PFSK-1 (cell line): ENCODE data around the gene CCDC32.

ENCODE experiments used
- FOXP2 ChIP-seq: optimal IDR thresholded peaks from 2 replicates; pipeline ENCODE3; 2011; ENCODE audit warnings: borderline replicate concordance, control low read depth, inconsistent platforms; ENCODE audit not compliant: insufficient read depth; ENCODE audit errors: extremely low read length, extremely low read depth
- POLR2AphosphoS5 ChIP-seq: IDR thresholded peaks from 2 replicates; pipeline ENCODE4 v1.6.1; 2012; ENCODE audit warnings: low read depth, mild to moderate bottlenecking, control low read depth, low read length, moderate library complexity
- REST ChIP-seq, 2 experiments: IDR thresholded peaks; 2 replicates each; pipeline versions ENCODE4 v1.6.1 to v1.8.0; 2011 to 2012; ENCODE audit warnings: low read depth in 2 of 2, low read length in 2 of 2, control low read depth in 1 of 2, inconsistent platforms in 1 of 2, mild to moderate bottlenecking in 1 of 2, moderate library complexity in 1 of 2; ENCODE audit not compliant: insufficient read depth in 1 of 2
- SIN3A ChIP-seq: IDR thresholded peaks from 2 replicates; pipeline ENCODE4 v1.6.1; 2012; ENCODE audit warnings: mild to moderate bottlenecking, low read length, moderate library complexity, borderline replicate concordance; ENCODE audit not compliant: insufficient read depth
- TAF1 ChIP-seq: IDR thresholded peaks from 2 replicates; pipeline ENCODE4 v1.6.1; 2012; ENCODE audit warnings: low read length, control low read depth, borderline replicate concordance; ENCODE audit not compliant: insufficient read depth

The CCDC32 gene

GRCh38 chr15:40534371-40534770, 30.5 kb downstream of the CCDC32 start:
- no peak for TF ChIP-seq POLR2AphosphoS5
- no peak for TF ChIP-seq TAF1
- TF ChIP-seq REST (IDR thresholded peaks at IDR 0.05; ENCODE audit: insufficient read depth in 1 of 2, low read depth in 2 of 2, low read length in 2 of 2), result no peak
- no peak for TF ChIP-seq FOXP2
- no peak for TF ChIP-seq SIN3A

GRCh38 chr15:40533763-40534364, 31.0 kb downstream of the CCDC32 start:
- TF ChIP-seq SIN3A (no peak), TAF1 (no peak), POLR2AphosphoS5 (no peak), FOXP2 (no peak), REST (IDR thresholded peaks at IDR 0.05; ENCODE audit: insufficient read depth in 1 of 2, low read depth in 2 of 2, low read length in 2 of 2) (no peak)

- TF ChIP-seq REST (IDR thresholded peaks at IDR 0.05; ENCODE audit: insufficient read depth in 1 of 2, low read depth in 2 of 2, low read length in 2 of 2), result no peak
- no peak for TF ChIP-seq FOXP2
- TF ChIP-seq TAF1, result no peak
- TF ChIP-seq POLR2AphosphoS5, result no peak
- TF ChIP-seq SIN3A, result no peak
Observed at GRCh38 chr15:40528801-40529200, 36.0 kb downstream of the CCDC32 start.

GRCh38 chr15:40525855-40526254, 39.0 kb downstream of the CCDC32 start:
- TF ChIP-seq POLR2AphosphoS5 (no peak), REST (IDR thresholded peaks at IDR 0.05; ENCODE audit: insufficient read depth in 1 of 2, low read depth in 2 of 2, low read length in 2 of 2) (no peak), FOXP2 (no peak), SIN3A (no peak), TAF1 (no peak)

GRCh38 chr15:40523611-40524010, 41.2 kb downstream of the CCDC32 start:
- TF ChIP-seq POLR2AphosphoS5, result no peak
- no peak for TF ChIP-seq TAF1
- TF ChIP-seq SIN3A, result no peak
- TF ChIP-seq REST (IDR thresholded peaks at IDR 0.05; ENCODE audit: insufficient read depth in 1 of 2, low read depth in 2 of 2, low read length in 2 of 2), result no peak
- TF ChIP-seq FOXP2, result no peak
